NCI-H1694 (cell line): ENCODE data around the gene SLC22A23.

ENCODE experiments used
- DNase-seq: peaks from one replicate; lab custom pipeline; 2025; lab: John Stamatoyannopoulos, UW

Gene SLC22A23

DNA sequence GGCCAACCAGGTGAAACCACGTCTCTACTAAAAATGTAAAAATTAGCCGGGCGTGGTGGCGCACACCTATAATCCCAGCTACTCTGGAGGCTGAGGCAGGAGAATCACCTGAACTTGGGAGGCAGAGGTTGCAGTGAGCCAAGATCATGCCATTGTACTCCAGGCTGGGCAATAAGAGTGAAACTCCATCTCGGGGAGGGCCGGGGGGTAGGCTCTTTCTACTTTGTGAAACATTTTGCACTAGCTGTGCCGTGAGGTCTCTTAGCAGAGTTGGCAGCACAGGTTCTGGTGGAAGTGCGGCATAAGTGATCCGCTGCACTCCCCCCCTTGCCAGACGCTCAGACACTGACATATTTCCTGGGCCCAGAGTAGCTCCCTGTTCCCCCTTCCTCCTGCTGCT, 173.6 kb downstream of the SLC22A23 start:
- DNase-seq = no peak

DNA sequence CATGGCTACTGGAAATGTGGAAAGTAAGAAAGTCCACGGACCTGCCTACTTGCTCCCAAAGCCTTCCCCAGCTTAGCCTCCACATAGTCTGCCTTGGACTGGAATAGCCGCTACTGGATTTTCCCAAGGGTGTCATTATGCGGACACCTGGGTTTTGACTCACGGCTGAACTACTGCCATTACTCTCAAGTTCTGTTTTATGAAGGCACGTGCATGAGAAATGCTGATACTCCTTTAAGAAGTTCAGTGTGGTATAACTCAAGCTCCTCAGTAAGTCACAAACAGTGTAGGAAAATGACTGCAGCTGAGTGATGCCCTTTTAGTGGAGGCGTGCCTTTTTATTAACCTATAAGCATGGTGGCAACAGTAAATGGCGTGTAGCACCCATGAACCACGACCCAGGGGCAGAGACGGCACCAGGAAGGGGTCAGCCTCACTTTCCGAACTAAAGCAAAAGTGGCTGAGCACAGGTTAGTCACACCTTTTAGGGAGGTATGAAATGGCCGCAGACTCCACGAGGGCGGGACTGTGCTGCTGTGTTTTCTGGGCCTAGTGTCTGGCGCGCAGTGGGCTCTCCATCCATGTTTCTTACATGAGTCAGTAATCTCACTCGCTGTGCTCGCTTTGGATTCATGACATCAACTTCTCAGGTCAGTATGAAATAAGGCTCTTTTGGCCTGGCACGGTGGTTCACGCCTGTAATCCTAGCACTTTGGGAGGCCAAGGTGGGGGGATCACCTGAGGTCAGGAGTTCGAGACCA, 174.2 kb downstream of the SLC22A23 start:
- no peak for DNase-seq

DNA sequence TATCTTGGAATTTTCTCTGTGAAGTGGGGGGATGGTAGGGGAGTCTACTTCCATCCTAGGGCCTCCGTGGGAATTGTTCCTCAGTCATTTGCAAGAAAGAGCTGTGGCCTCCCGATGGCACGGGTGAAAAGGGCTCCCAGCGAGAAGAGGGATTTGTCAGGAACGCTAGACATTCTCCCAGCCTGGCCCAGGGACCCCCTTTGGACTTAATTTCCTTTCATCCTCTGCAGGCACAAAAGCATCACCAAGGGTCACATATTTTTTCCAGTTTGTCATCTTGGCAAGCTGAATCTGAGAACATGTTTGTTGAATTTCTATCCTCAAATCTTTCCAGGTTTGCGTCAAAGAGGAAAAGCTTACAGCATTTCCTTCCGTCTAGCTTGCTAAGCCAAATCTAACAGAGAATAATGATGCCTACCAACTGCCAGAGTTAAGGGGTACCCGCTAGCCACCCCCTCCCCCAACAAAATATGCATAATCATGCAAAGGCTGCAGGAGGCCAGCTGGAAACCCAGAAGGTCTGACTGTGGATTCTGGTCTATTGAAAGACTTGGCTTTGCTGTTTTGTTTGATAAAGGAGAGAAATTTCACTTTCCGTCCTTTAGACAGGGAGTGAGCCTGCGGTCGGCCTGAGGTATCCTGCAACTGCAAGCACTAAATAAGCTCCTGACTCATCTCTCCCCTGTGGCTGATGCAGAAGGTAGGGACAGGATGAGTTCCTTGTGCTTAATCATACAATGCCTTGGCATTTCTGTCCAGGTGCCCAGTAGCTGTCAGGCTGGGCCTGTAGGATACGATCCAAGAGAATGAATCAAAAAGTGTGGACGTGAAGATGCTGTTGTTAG, 175.0 kb downstream of the SLC22A23 start:
- DNase-seq = no peak

DNA sequence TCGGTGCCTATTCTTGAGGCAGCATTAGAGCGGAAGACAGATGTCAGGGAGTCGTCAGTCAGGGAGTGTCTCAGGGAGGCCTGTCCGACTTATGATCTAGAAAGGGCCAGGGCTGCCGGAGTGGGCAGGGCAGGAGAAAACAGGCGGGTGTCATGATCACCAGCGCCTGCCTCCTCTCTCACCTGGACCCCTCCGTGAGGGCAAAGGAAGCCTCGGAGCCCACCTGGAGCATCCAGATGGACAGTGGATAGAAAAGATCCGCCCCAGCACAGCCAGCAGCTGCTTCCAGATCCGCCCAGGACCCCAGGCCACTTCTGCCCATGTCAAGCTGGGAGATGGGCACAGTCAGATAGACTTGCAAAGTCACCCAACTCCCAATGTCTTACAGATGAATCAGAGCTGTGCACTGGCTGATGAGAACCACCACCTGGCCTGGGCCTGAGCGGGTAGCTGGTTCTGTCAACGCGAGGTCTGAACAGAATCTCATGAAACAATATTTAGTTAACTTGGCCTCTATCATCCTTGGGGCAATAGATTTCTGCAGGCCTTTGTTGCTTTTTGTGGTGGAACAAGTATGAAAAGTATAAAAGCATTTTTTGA, 175.9 kb downstream of the SLC22A23 start:
- no peak for DNase-seq

DNA sequence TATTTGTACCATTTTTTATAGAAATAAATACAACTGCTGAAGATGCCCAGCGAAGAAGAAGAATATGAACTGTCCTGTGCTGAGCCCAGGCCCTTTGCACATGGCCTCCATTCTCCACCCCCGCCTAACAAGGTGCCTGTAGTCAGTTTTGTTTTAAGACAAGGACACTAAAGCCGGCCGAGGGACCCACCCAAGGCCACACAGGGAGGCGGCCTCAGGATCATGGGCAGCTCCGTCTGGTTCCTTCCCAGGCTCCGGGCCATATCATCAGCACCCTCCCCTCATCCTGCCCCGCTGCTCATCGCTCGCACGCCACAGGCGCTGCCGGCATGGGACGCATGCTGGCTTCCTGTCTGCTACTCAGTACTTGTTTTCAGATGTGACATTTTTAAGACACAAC, 176.8 kb downstream of the SLC22A23 start:
- no peak for DNase-seq

DNA sequence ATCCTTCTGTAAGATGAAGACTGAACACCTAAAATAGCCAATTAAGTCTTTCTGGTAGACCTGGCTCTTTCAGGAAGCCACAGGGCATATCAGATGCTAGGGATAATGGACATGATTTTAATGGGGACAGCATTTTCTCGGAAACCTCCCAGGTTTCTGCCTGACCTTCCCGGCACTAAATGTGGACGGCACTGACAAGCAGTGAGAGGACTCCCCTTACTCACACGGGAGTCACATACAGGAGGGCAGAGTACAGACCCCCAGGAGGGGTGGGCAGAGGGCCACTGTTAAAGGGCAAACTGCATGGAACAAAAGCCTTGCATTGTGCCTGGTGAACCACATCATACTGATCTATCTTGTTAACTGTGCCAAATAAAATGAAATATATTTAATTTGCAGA, 178.2 kb downstream of the SLC22A23 start:
- no peak for DNase-seq

DNA sequence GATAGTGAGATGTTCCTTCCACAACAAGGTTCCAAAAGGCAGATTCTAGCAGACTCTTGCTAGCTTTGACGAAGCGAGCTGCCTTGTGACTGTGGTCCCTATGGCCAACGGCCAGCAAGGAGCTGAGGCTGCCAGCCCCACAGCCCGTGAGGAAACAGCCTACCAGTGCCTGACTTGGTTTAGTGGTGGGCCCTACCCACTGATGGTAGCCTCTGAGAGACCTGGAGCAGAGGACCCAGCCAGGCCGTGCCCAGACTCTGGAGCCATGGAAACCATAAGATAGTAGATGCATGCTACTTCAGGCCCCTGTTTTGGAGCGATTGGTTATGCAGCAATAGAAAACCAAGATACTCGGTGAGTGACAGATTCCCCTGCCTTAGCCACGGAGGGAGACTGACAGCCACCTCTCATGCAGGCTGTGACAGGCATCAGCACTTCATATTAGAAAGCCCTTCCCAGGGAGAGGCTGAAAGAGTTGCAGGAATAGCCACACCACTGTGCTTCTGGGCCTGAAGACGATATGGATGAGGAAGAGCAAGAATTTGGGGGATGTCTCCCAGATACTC, 178.9 kb downstream of the SLC22A23 start:
- DNase-seq = no peak

DNA sequence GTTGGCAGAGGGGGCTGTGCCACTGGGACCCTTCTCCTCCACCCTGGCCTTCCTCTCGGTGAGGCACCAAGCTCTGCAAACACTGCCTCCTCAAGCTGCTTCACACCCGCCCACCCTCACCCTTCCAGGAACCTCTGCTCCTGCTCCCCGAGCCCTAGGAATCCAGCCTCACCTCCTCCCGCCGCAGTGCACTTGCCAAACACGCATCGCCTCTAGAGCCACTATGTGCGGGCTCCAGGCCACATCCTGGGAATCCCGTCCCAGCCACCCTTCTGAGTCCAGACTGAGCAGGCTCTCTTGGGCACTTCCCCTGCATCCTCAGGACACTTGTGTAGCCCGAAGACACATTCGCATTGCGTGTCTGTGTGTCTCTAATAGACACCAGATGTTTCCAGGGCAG, 179.6 kb downstream of the SLC22A23 start:
- no peak for DNase-seq

DNA sequence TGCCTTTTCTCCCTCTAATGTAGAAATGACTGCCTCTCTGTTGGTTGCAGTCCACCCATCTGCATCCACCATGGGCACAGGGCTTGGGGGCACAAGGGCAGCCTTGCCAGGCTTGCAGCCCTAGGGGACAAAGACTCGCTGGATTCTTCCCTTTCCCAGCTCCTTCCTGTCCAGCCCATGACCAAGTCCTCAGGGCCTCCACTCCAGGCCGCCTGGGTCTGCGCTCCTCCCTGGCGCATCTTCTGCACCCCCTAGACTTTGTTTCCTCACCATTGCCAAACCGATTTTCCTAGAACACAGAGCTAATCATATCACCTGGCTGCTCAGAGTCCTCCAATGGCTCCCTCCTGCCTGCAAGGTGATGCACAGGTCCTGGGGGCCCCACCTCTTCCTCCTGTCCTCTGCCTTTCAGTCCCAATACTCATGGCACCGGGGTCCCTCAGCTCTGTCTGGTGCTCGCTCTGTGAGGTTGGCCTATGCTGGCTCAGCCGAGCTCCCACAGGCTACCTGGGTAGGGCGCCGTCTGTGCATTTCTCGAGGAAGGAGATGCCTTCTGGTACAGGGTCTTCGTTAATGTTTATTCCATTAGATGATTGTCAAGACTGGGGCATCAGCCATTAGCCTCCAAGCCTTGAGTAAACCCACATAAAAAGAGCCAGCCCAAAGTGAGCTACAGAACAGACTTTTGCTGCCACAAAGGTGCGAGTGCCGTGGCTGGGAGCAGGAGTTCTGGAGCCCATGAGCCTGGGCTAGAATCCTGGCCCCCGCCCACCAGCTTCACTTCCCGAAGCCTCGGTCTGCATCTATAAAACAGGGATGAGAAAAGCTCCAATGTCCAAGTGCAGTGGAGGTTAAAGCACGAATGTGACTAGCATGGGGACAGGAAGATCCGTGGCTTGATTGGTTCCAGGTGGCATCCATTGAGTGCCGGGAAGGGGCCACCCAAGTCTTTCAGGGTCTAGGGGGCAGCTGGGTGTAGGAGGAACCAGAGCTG, 180.4 kb downstream of the SLC22A23 start:
- no peak for DNase-seq

DNA sequence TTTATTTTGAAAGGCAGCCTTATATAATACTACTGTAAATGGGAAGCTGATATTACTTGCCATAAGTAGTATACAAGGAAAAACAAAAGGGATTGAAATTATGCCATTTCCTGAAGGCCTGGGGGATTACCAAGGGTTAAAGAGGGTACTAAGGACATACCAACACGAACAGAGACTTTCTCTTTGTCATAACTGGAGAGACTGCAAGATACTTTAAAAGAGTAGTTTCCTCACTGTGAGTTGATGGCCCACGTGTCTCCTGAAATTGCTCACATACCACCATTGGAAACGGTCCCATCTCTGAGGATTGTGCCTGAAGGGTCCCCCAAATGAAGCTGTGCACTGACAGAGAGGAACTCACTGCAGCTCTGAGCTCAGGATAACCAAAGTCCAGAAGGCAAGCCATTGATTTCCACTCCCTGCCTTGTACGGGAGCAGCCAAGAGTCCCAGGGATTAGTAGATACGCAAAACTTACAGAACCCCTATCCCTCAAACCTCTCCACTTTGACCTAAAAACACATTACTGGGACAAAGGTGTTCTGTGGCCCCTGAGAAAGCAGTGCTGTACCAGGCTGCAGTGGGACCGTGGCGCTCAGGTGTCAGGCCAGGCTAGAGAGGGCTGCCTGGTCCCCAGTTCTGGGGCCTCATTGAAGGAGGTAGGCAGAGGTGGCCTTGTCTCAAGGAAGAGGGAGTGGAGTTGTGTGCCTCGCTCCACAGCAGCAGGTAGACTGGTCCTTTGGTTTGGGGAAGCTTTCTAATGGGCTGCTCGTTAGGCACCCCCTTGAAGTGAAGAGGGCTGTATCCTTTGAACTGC, 182.9 kb downstream of the SLC22A23 start:
- no peak for DNase-seq

DNA sequence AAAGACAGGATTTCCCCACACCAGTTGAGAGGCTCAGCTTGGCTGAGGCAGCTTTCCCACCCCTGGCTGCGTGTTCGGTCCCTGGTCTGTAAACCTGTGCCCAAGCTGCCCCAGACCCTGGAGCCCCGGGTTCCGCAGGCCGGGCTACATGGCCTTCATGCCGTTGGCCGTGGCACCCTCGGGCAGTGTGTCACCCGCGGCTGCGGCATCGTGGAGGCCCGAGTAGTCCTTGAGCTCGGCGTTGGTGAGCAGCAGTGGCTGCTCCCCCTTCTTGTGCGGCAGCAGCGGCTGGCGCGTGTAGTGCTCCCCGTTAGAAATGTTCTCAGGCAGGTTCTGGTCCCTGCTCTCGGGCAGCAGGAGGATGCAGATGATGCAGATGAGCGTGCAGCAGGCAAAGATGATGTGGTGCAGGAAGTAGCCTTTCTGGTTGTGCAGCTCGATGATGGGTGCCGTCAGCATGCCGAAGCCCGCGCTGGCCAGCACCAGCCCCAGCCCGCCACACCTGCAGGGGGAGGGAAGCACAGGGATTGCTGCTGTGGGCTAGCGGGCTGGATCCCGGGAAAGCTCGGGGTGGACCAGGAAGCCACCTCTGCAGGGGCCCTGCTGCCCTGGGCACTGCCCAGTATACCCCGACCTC, 183.8 kb downstream of the SLC22A23 start:
- DNase-seq = no peak

DNA sequence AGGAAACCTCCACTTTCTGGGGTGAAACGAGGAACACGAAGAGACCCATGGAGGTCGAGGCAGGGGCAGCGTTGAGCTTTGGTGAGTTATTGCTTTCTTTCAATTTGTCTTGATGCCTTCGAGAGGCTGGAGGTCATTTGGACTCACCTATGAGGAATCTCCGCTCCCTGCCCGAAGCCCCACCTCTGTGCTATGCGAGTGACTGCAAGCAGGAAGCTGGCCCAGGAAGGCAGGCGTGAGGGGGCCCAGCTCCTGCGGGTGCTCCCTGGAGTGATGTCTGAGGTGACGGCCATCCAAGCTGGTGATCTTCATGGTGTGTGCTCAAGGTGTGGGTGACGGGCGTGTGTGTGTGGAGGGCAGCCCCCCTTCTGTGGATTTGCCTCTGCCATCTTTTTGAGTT, 185.1 kb downstream of the SLC22A23 start:
- no peak for DNase-seq

DNA sequence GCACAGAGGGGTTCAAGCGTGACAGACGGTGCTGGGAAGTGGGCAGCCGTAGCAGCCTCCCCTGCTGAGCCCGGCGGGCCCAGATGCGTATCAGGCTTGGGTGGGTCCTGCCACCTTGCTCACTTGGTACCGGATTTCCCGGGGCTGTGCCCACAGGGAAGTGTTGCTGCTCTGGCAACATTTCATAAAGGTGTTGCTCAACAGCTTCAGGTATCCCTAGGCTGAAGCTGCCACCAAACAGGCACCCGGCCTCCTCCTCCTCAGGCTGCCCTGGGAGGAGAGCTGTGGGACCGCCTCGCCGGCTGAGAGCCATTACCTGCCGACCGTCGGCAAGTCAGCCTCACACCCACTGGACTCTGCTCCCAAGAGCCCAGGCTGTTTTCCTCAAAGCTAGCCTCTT, 186.6 kb downstream of the SLC22A23 start:
- no peak for DNase-seq

DNA sequence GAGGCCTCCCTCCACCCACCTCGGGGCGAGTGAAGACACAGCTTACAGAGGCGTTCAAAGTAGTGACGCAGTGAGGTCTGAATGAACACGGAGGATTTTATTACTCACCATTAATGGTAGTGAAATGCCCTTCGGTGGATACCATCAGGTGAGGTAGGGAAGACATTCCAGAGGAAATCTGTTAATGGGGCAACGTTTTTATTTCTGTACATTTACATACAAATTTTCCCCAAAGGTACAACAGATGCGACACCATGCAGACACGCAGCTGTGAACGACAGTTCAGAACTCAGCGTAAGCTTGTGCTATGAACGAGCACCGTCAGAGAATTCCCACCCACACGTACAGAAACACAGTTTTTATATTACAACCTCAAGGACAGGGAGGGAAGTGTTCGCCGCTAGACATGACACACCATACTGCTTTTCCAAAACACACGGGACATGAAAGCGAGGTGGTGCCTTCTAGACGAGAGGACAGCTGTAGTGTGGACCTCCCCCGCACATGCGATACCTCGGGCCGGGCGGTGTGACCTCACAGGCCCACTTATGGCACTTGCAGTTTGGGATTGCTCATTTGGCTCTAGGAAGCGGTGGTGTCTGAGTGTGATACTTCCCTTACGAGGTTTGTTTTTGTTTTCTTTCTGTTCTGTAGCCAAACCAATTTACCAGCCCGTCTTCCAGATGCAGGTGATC, 187.4 kb downstream of the SLC22A23 start:
- no peak for DNase-seq

DNA sequence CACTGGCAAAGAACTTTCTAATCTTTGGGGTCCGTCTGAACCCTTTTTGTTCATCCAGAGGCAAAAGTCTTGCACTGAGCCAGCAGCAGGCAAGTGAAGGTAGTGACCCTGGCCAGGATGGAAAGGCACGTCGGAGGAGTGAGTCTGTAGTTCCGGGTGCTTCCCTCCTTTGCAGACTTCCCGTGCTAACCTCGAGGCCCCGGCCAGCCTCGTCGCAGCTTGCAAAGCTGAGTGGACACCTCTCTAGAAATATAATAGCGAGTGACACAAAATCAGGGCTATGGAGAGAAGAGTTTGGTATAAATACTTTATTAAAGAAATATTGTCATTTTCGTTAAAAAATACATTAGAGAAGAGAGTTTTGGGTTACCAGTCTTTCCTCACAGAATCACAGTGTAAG, 188.2 kb downstream of the SLC22A23 start:
- no peak for DNase-seq

DNA sequence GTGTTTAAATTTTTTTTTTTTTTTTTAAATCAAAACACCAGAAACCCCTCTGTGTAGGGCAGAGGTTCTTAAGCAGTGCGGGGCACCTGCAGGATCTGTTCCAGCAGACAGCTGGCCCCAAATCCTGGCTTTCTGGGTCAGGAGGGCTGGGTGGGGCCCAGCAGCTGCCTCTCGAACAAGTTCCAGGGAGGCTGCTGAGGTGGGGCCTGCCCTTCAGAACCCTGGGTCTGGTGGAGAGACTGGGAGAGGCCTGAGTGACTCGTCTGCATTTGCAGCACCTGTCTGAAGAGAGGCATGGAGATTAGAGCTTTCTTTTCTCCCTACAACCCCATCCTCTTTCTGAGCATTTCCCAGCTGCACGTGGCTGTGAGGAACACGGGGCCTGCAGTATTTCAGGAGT, 189.7 kb downstream of the SLC22A23 start:
- no peak for DNase-seq

DNA sequence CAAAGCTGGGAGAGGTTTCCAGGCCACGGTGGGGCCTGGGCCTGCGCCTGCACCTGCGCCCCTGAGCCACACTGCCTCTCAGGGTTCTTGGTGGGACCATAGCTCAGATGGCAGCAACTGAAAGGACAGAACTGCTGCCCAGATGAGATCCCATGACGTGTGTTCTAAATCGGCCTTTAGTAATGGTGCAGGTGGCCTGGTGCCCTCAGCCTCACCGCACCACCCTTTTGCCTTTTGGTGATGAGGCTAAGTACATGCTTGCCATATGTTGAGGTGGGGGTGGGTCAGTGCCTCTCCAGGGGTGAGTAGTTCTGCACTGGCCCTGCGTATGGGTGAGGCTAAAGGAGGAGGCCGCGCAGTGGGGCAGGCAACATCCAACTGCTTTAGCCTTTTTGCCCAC, 190.7 kb downstream of the SLC22A23 start:
- DNase-seq = no peak

DNA sequence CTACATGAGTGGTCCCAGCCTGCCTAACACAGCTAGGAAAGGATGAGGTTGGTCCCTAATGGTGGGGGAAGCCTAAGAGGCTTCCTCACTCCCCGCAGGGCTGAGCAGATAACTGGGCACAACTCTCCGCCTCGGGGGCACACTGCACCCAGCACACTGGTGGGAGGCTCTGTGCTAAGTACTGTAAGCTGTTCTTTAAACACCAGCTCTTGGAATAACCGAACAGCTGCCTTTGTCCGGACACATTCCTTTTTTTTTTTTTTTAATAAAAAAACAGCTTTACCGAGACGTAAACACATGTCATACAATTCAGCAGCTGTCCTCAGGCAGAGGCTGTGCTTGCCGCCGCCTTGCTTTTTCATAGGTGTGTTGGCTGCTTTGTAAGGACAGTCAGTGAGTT, 191.2 kb downstream of the SLC22A23 start:
- no peak for DNase-seq

DNA sequence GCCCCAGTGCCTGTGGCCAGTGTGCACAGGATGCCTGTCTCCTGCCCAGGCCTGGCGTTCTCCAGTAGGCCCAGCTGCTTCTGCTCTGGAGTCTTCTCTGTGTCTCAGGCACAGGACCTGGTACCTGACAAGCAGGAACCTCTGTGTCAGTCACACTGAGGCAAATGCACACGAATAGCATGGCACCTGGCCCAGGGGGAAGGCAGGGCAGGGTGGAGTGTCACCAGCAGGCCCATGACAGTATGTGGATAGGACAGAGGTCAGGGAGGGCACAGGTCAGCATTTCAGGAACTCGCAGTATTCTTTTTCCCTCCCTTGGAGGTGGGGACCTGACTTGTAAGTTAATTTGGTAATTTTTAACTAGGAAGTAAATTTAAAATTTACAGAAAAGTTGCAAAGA, 192.5 kb downstream of the SLC22A23 start:
- no peak for DNase-seq

DNA sequence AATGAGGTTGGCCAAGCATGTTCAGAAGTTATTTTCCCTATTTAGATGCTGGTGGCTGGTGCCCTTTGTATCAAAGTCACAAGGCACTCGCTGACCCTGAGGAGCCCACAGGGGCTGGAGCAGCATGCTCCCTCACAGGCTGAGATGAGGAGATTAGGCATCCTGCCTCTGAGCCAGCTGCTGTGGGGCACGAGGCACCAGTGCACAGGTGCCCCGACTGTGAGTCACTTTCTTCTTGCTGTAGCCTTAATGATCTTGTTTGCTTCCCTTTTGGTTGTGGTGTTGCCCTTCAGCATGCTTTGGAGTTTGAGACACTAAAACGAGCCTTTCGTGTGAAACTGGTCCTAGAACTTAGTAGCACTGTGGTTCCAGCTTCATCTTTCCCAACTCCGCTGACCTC, 193.8 kb downstream of the SLC22A23 start:
- no peak for DNase-seq
